BJ (cell line): Measurements from ENCODE around the gene FAT2. TPM values are rescaled to one million over a fixed set of nuclear protein-coding genes. Genes with fewer than 3 reads are reported as not detected.

Experiments used
- CTCF ChIA-PET: fragments of 350-600 bp; formaldehyde crosslinking; extraction: SDS; loops from one replicate; lab custom pipeline; 2021; ENCODE audit warnings: antibody characterized with exemption, inconsistent platforms; lab: Yijun Ruan, JAX
- POLR2A ChIA-PET: fragments of 300-600 bp; sonication (Branson Sonifier 250); formaldehyde crosslinking; extraction: SDS; loops from one replicate; lab custom pipeline; 2021; ENCODE audit warnings: antibody characterized with exemption; lab: Charles Lee
- DNase-seq: peaks from one replicate; pipeline ENCODE4 v3.0.0-alpha.2; 2011; ENCODE audit warnings: low read depth
- H3K27me3 ChIP-seq: 2 replicates; pipeline ENCODE4 v1.6.0; 2011; ENCODE audit warnings: low read length; ENCODE audit not compliant: control insufficient read depth, insufficient read depth
- H3K36me3 ChIP-seq: 2 replicates; pipeline ENCODE4 v1.5.1; 2011; ENCODE audit warnings: low read length; ENCODE audit not compliant: control insufficient read depth, insufficient read depth
- H3K4me3 ChIP-seq: 2 replicates; pipeline ENCODE4 v1.5.1; 2011; ENCODE audit warnings: low read depth, mild to moderate bottlenecking, control low read depth, low read length
- polyA plus RNA-seq: library from polyadenylated mRNA; depleted of rRNA; stranded (reverse); fragments of >200 nt; gene quantifications from 2 replicates; pipeline ENCODE4 v1.2.3, GENCODE V29; 2011
- TF ChIP-seq, protein P1 (sequence below): IDR thresholded peaks from 2 replicates; pipeline ENCODE4 v1.5.1; 2011; ENCODE audit warnings: low read depth, mild to moderate bottlenecking, control low read depth, inconsistent platforms, low read length, moderate library complexity; ENCODE audit not compliant: insufficient read depth

Gene FAT2
- polyA plus RNA-seq, 1 experiment, result not detected

DNA sequence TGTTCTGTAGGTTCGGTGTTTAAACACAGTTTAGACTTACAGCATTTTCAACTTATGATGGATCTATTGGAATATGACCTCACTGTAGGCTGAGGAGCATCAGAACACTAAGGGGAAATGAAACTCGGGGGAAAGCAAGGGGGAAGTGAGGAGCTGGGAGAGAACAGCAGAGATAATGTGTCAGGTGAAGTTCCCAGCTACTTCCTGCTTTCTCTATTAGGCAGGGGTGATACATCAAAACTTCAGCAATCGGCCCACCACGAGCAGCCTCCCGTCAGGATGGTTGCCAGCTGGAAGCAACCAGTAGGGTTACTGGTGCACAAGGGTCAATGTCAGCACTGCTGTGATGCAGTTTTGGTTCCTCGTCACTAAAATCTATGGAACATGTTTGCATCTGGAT, 34.3 kb downstream of the FAT2 start:
- H3K27me3 ChIP-seq, result no peaks in the 10 kb centered on the region
- DNase-seq, result no peak
- no peak overlapping the region for H3K4me3 ChIP-seq
- ChIA-PET POLR2A (no interaction called here), CTCF (interaction anchor here (1.1 kb wide), 1 partner anchor 95 kb away, joined by 3 read pairs; no protein-coding TSS in a partner anchor)
- TF ChIP-seq, protein P1, sequence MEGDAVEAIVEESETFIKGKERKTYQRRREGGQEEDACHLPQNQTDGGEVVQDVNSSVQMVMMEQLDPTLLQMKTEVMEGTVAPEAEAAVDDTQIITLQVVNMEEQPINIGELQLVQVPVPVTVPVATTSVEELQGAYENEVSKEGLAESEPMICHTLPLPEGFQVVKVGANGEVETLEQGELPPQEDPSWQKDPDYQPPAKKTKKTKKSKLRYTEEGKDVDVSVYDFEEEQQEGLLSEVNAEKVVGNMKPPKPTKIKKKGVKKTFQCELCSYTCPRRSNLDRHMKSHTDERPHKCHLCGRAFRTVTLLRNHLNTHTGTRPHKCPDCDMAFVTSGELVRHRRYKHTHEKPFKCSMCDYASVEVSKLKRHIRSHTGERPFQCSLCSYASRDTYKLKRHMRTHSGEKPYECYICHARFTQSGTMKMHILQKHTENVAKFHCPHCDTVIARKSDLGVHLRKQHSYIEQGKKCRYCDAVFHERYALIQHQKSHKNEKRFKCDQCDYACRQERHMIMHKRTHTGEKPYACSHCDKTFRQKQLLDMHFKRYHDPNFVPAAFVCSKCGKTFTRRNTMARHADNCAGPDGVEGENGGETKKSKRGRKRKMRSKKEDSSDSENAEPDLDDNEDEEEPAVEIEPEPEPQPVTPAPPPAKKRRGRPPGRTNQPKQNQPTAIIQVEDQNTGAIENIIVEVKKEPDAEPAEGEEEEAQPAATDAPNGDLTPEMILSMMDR, result no peak
- no peaks in the 10 kb centered on the region for H3K36me3 ChIP-seq

DNA sequence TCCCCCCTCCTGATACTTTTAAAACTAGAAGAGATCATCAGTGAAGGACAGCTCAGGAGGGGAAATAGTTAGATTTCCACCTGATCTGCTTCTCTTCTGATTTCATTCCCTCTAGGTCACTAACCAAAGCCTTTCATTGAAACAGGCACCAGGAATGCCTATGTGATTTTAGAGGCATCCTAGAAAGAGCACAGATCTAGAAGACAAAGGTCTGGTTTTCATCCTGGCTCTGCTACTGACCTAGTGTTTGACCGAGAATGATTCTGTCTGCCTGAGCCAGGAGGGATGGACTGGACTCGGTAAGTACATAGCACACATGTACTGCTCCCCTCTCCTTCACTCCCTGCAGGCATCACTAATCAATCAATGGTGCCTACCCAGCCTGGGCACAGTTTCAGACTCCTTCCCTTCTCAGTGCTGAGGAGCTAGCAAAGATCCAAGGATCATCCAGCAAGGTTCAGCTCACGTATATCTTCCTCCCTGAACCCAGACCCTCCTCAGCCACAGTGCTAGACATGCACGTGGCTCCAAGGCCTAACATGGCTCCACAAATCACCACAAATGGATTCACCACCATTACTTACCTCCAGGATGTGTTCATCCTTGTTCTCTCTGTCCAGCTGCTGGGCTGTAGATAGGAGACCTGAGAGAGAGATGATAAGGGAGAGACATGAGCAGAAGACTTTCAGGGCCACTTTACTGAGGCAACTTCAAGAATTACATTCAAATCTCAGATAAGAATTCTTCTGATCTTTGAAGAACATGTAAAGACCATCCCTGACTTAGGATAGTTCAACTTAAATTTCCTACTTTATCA, 35.2 kb downstream of the FAT2 start:
- CTCF ChIA-PET, result no interaction called here
- POLR2A ChIA-PET, result no interaction called here
- no peak overlapping the region for H3K4me3 ChIP-seq

DNA sequence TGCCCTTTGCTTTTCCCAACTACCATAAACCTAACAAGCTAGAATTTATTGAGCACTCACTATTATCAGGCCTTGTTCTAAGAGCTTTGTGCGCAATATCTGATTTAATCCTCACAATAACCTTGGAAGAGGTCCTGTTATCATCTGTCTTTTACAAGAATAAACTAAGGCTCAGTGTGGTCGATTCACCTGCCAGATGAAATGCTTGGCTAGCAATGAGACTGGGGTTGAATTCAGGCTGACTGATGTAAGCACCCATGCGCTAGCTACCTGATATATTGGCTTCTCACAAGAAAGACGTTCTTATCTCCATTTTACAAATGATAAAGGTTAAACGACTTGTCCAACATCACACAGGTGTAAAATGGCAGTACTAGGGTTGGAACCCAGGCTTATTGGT, 37.4 kb downstream of the FAT2 start:
- POLR2A ChIA-PET, result no interaction called here
- CTCF ChIA-PET, result no interaction called here
- TF ChIP-seq, protein P1, result no peak
- Histone ChIP-seq H3K36me3 (no peaks in the 10 kb centered on the region), H3K4me3 (no peak overlapping the region), H3K27me3 (no peaks in the 10 kb centered on the region)
- DNase-seq, result no peak

More for the DNA sequence above, 35.2 kb downstream of the FAT2 start:
- no peak for DNase-seq
- TF ChIP-seq, protein P1, result no peak
- H3K27me3 ChIP-seq, result no peaks in the 10 kb centered on the region
- no peaks in the 10 kb centered on the region for H3K36me3 ChIP-seq

DNA sequence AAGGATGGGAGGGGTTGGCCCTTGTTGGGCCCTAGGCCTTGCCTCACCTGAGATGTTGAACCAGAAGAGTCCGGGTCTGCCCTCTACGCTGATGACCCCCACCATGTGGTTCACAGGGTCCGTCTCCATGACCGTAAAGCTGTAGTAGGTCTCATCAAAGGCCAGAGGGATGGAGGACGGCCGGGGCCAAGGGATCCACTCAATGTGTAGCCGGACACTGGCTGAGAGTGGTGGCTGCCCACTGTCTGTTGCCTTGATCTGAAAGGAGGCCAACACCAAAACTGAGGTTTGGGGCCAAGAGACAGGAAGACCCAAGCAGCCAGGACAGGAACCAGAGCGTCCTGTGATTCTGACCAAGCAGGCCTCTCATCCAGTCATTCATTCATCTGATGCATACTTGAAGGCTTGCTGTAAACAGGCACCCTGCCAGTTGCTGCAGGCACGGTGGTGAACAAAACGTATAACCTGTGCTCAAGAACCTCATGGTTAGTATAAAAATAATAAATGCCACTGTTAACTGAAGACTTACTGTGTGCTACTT, 37.9 kb downstream of the FAT2 start:
- ChIA-PET CTCF (no interaction called here), POLR2A (no interaction called here)
- no peaks in the 10 kb centered on the region for H3K27me3 ChIP-seq
- H3K4me3 ChIP-seq, result no peak overlapping the region
- DNase-seq, result no peak
- TF ChIP-seq, protein P1, result no peak
- H3K36me3 ChIP-seq, result no peaks in the 10 kb centered on the region

DNA sequence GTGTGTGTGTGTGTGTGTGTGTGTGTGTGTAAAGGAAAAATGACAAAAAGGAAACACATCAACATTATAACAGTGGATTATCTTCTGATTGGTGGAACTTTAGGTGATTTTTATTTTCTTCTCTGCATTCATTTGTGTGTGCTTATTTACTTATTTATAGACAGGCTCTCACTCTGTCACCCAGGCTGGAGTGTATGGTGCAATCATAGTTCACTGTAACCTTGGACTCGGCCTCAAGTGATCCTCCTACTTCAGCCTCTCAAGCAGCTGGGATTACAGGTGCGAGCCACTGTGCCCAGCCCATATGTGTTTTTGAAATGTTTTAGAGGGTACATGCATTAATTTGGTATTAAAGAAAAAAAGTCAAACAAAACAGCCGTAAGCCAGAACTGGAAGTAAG, 39.1 kb downstream of the FAT2 start:
- POLR2A ChIA-PET, result no interaction called here

More for the DNA sequence above, 39.1 kb downstream of the FAT2 start:
- Histone ChIP-seq H3K36me3 (no peaks in the 10 kb centered on the region), H3K4me3 (no peak overlapping the region), H3K27me3 (no peaks in the 10 kb centered on the region)
- CTCF ChIA-PET, result no interaction called here
- TF ChIP-seq, protein P1, result no peak
- no peak for DNase-seq
